Endometrium (tissue), 2 donors: Measurements from ENCODE around the gene HSBP1L1.
A peak's percentile ranks its signal among the peaks of the same experiment; 100 is the strongest.

Experiments
- FAIRE-seq: peaks from 2 replicates; lab custom pipeline; 2012; peaks lifted over from hg19 to GRCh38; lab: Jason Lieb, UNC
- donor health status: control.
- donor health status: control.

HSBP1L1 gene

DNA sequence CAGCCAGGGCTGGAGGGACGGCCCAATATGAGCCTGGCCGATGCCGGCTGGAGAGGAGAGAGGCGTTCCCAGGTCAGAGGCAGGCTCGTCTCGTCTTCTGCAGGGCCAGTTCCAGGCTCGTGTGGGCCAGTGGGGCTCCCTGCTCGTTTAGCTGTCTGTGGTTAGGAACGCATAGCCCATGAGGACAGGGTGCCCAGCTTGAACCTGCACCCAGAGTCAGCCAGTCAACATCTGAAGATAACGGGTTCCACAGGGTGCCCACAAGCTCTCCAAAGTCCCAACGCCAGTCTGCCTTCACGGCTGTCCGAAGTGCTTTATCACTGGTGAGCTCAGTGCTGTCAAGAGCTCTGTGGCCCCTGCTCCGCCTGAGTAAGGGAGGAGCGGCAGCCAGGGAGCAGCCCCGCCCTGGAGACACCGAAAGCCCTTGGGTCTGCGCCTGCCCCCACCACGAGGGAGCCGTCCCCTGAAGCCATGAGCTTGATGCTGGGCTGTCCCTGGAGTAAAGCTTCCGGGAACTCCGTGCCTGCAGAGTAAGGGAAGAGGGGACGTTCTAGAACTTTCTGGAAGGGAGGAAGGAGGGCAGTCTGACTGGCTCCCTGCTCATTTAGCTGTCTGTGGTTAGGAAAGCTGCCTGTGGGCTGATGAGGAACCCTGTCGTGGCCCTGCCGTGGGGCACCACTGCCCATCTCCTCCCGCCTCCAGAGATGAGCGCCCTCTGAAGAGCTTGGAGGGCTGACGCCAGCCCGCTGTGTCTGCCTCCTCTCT lies 2.7 kb upstream of the HSBP1L1 start:
- FAIRE-seq, result no peak

GRCh38 chr18:79962311-79962710 lies 2.1 kb upstream of the HSBP1L1 start:
- FAIRE-seq, result no peak

DNA sequence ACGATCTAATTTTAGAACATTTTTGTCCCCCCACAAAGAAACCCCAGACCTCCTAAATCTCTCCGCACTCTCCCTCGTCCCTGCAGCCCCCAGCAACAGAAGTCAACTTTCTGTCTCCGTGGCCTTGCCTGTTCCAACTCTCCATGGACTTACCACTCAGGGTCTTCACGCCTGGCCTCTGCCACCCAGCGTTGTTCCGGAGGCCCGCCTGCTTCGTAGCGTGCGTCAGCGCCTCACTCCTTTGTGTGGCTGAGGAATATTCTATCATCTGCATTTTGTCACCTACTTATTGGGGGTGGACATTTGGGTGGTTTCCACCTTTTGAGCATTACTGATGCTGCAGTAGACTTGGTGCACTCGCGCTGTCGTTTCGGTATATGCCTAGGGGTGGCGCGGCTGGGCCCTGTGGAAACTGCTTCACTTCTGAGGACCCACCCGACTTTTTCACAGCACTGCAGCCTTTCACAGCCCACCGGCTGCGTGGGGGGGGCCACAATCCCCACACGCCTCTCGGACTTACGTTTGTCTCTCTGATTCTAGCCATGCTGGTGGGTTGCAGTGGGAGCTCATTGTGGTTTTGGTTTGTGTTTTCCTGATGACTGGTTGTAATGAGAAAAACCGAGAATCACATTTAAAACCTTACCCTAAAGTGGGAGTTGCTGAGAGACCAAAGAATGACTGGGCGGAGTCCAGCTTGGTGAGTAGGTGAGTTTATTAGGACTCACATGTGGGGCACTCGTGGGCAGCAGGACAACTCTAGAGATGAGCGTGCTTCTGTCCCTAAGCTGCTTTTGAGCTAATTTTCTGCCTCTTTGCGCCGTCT lies 1.4 kb upstream of the HSBP1L1 start:
- no peak for FAIRE-seq

- no peak for FAIRE-seq
Observed at GRCh38 chr18:79963658-79964329, 649 bp upstream of the HSBP1L1 start.

- FAIRE-seq, result peak; percentile 76
Observed at GRCh38 chr18:79965119-79965902, 868 bp downstream of the HSBP1L1 start.

DNA sequence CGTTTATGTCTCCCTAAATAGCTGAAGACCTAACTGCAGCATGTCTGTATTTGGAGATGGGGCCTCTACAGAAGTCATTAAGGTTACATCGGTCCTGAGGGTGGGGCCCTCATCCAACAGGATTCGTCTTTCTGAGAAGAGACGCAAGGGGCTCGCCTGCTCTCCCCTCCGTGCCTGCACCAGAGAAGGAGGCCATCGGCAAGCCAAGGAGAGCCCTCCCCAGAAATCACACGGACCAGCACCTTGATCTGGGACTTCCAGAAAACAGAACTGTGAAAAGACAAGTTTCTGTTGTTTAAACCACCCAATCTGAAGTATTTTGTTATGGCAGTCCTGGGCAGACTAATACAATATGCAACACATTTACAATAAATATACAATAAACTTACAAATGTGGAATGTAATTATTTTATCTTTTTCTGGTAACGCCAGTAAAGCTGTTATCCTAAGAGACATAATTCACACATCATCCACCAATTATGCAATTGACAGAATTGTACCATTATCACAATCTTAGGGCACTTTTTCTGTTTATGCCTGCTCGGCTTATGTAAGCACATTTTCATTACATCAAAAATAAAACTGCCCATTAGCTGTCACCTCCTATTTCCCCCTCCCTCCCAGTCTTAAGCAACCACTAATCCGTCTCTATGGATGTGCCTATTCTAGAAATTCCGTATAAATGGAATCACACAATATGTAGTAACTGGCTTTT lies 6.1 kb downstream of the HSBP1L1 start:
- no peak for FAIRE-seq

GRCh38 chr18:79971211-79971952 lies 6.9 kb downstream of the HSBP1L1 start:
- no peak for FAIRE-seq

DNA sequence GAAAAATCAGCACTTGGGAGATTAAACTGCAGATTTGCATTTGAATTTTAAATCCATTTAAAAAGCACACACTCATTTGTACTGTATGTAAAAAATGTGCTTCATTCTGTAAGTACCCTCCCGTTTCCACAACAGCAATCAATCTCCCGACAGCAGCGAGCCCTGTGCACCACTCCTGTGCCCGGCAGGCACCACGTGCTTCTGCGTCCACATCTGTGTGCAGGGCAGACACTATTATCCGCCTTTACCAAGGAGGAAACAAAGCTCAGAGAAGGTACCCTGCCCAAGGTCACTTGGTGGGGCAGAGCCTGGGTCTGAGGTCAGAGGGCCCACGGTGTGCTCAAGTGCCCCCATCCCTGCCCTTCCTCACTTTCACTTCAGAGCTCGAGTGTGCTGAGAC lies 7.5 kb downstream of the HSBP1L1 start:
- FAIRE-seq, result no peak

GRCh38 chr18:79972720-79973119 lies 8.3 kb downstream of the HSBP1L1 start:
- FAIRE-seq, result no peak

DNA sequence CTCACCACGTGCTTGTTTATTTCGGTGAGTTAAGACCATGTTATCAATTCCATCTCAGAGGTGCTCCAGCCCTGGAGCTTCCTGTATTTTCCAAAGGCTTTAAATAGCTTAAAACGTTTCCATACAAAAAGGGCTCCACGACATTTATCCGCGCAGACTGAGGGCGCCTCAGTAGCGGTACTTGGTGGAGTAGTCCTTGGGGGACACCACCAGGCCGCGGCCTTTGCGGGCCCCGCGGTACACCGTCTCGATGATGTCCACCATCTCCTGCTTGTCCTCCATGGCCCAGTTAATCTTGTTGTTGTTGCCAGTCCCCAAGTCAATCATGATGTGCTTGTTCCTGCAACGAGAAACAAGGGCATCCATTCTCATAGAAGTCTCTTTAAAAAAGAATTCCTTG lies 9.1 kb downstream of the HSBP1L1 start:
- no peak for FAIRE-seq

DNA sequence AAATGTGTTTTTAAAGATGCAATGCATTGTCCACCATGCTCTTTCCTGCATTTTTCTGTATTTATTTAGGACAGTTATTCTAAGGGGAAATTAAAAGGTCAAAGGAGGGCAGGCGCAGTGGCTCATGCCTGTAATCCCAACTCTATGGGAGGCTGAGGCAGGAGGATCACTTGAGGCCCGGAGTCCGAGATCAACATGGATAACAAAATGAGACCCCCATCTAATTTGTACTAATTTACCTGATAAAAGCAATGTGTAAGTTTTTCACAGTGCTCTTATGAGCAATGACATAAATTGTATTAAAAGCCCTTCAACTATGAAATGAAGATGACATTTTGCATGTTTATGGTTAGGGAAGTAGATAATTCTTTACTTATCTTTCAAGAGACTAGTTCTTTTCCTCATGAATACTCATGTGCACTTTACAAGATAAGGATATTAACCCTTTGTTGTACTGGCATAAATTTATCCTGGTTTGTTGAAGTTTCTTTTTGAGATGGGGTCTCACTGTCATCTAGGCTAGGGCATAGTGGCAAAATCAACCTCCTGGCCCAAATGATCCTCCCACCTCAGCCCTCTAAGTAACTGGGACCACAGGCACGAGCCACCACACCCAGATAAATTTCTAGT lies 9.7 kb downstream of the HSBP1L1 start:
- no peak for FAIRE-seq

DNA sequence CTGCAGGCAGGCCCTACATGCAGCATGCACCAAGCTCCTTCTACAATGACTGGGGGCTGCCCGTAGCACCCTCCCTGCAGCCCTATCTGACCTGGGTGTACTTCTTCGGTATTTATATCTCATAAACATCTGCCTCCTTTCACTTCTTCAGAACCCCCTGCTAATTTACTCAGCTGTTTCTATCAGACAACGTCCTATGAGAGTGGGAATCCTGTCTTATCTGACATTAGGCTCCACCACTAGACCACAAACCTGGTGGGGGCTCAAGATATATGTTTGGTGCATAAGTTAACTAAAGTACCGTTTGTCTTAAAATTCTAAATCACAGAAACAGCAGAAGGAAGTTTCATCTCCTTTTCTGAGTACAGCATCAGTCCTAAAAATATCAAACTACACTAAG lies 10.6 kb downstream of the HSBP1L1 start:
- FAIRE-seq, result no peak

DNA sequence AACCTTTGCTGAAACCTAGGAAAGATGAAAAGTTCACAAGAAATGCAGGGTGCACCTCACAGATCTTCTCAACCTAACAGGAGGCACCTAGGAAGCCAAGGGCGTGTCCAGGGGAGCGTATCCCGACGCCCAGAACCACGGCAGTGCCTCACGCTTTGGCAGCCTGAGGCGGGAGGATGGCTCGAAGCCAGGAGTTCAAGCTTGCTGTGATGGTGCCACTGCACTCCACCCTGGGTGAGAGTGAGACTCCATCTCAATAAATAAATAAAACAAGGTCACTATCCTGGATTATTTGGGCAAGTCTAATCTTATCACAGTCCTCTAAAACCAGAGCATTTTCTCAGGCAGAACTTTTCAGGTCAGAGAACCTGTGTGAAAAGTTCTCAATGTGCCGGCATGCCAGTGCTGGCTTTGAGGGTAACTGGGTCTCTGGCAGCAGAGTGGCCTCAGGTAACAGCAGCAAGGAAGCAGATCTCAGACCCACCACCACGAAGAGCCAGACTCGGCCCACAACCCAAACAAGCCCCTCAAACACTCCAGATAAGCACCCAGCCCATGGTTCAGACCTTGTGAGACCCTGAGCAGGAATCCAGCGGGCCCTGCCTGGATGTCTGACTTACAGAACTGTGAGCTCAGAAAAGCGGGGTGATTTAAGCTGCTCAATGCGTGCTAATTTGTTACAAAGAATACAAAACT lies 11.7 kb downstream of the HSBP1L1 start:
- no peak for FAIRE-seq

DNA sequence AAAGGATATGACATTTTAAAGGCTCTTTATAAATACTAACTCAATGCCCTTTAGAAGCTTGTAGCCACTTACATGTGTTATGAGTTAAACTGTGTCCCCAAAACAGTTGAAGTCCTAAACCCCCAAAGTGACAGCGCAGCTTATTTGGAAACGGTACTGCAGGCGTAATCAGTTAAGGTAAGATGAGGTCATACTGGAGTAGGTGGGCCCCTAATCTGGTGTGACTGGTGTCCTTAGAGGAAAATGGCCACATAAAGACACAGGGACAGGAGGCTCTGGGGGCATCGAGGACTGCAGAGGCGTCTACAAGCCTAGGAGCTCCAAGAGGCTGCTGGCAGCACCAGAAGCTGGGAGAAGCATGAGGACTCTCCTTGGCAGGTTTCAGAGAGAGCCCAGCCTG lies 15.4 kb downstream of the HSBP1L1 start:
- no peak for FAIRE-seq

- FAIRE-seq, result no peak
Observed at GRCh38 chr18:79980585-79980984, 16.1 kb downstream of the HSBP1L1 start.

DNA sequence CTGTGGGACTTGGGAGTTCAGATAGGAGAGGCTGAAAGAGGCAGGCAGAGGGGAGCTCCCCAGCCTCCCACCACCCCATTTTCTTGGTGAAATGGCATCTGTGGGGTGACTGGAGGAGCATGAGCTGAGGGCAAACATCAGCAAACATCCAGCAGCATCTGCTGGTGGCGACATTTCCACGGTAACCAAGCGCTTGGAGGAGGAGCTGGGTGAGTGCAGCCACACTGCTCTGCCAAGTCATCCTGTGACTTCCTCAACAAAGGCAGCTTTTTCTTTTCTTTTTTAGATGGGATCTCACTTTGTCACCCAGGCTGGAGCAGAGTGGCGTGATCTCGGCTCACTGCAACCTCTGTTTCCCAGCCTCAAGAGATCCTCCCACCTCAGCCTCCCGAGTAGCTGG lies 18.3 kb downstream of the HSBP1L1 start:
- FAIRE-seq, result no peak

GRCh38 chr18:79983253-79983652 lies 18.8 kb downstream of the HSBP1L1 start:
- FAIRE-seq, result no peak

- FAIRE-seq, result no peak
Observed at GRCh38 chr18:79983793-79984192, 19.4 kb downstream of the HSBP1L1 start.

DNA sequence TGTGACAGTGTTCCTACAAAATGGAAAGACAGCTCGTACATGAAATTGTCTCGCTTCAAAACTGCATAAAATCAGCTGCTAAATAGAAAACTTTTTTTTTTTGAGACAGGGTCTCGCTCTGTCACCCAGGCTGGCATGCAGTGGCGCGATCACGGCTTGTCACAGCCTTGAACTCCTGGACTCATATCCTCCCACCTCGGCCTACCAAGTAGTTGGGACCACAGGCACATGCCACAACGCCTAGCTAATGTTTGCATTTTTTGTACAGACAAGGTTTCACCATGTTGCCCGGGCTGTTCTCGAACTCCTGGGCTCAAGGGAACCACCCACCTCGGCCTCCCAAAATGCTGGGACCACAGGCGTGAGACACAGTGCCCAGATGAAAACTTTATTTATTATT lies 20.7 kb downstream of the HSBP1L1 start:
- no peak for FAIRE-seq

GRCh38 chr18:79986726-79987125 lies 22.3 kb downstream of the HSBP1L1 start:
- FAIRE-seq, result no peak
